Measurements from ENCODE around the gene CLPTM1L.
"Not testable (repeated sequence)": the region's sequence is repeated elsewhere in the genome, so short reads cannot be mapped to it uniquely, and the experiment has no call there.

CLPTM1L gene

DNA sequence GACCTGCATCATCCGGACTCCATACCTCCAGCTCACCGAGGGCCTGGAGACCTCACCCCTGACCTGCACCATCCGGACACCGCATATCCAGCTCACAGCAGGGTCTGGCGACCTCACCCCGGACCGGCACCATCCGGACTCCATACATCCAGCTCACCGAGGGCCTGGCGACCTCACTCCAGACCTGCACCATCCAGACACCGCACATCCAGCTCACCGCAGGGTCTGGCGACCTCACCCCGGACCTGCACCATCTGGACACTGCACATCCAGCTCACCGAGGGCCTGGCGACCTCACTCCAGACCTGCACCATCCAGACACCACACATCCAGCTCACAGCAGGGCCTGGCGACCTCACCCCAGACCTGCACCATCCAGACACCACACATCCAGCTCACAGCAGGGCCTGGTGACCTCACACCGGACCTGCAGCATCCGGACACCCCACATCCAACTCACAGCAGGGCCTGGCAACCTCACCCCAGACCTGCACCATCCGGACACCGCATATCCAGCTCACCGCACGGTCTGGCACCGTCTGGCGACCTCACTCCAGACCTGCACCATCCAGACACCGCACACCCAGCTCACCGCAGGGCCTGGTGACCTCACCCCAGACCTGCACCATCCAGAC lies 60.4 kb downstream of the CLPTM1L start:
- H3K9me3 ChIP-seq (ENCODE audit: control insufficient read depth, insufficient read depth, low read length); H3K4me3 ChIP-seq (ENCODE audit: low read depth, low read length); H3K27ac ChIP-seq (ENCODE audit: low read depth, low read length); H3K4me1 ChIP-seq (ENCODE audit: control insufficient read depth, insufficient read depth, low read length); H3K9ac ChIP-seq (ENCODE audit: low read depth, low read length); H3K27me3 ChIP-seq (ENCODE audit: control insufficient read depth, insufficient read depth, low read length): not testable (repeated sequence)
- peaks cover 23% of the 10 kb centered on the region for H3K36me3 ChIP-seq (ENCODE audit: control insufficient read depth, insufficient read depth, low read length)

- not testable (repeated sequence) for H3K9me3 ChIP-seq (ENCODE audit: control insufficient read depth, insufficient read depth, low read length); H3K9ac ChIP-seq (ENCODE audit: low read depth, low read length); H3K27me3 ChIP-seq (ENCODE audit: control insufficient read depth, insufficient read depth, low read length); H3K4me1 ChIP-seq (ENCODE audit: control insufficient read depth, insufficient read depth, low read length); H3K4me3 ChIP-seq (ENCODE audit: low read depth, low read length); H3K27ac ChIP-seq (ENCODE audit: low read depth, low read length)
- peaks cover 29% of the 10 kb centered on the region for H3K36me3 ChIP-seq (ENCODE audit: control insufficient read depth, insufficient read depth, low read length)
These were observed 61.2 kb downstream of the CLPTM1L start for GRCh38 chr5:1283729-1284041.

GRCh38 chr5:1282993-1283728 lies 61.7 kb downstream of the CLPTM1L start:
- H3K4me3 ChIP-seq (ENCODE audit: low read depth, low read length); H3K9ac ChIP-seq (ENCODE audit: low read depth, low read length); H3K27ac ChIP-seq (ENCODE audit: low read depth, low read length); H3K4me1 ChIP-seq (ENCODE audit: control insufficient read depth, insufficient read depth, low read length); H3K9me3 ChIP-seq (ENCODE audit: control insufficient read depth, insufficient read depth, low read length); H3K27me3 ChIP-seq (ENCODE audit: control insufficient read depth, insufficient read depth, low read length): not testable (repeated sequence)
- peaks cover 32% of the 10 kb centered on the region for H3K36me3 ChIP-seq (ENCODE audit: control insufficient read depth, insufficient read depth, low read length)

DNA sequence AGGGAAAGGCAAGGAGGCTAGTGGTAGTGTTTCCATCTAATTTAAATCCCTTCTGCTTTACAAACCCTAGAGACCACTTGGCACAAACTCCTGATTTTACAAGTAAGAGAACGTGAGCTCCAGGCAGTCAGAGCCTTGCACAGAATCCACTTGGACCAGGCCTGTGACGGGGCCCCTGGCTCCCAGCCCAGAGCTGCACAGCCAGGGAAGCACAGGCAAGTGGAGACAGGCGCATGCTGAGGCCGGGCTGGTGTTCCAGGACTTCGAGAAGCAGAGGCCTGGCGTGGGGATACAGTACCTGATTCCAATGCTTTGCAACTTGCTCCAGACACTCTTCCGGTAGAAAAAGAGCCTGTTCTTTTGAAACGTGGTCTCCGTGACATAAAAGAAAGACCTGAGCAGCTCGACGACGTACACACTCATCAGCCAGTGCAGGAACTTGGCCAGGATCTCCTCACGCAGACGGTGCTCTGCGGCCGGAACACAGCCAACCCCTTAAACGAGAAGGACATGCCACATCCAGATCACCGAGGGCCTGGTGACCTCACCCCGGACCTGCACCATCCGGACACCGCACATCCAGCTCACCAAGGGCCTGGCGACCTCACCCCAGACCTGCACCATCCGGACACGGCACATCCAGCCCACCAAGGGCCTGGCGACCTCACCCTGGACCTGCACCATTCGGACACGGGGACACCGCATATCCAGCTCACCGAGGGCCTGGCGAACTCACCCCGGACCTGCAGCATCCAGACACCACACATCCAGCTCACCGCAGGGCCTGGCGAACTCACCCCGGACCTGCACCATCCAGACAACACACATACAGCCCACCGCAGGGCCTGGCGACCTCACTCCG lies 62.5 kb downstream of the CLPTM1L start:
- H3K4me1 ChIP-seq (ENCODE audit: control insufficient read depth, insufficient read depth, low read length): no peaks in the 10 kb centered on the region
- no peak overlapping the region for H3K9ac ChIP-seq (ENCODE audit: low read depth, low read length)
- H3K36me3 ChIP-seq (ENCODE audit: control insufficient read depth, insufficient read depth, low read length): peaks cover 31% of the 10 kb centered on the region
- no peaks in the 10 kb centered on the region for H3K9me3 ChIP-seq (ENCODE audit: control insufficient read depth, insufficient read depth, low read length)
- H3K27me3 ChIP-seq (ENCODE audit: control insufficient read depth, insufficient read depth, low read length): no peaks in the 10 kb centered on the region
- no peak overlapping the region for H3K27ac ChIP-seq (ENCODE audit: low read depth, low read length)
- no peak overlapping the region for H3K4me3 ChIP-seq (ENCODE audit: low read depth, low read length)

DNA sequence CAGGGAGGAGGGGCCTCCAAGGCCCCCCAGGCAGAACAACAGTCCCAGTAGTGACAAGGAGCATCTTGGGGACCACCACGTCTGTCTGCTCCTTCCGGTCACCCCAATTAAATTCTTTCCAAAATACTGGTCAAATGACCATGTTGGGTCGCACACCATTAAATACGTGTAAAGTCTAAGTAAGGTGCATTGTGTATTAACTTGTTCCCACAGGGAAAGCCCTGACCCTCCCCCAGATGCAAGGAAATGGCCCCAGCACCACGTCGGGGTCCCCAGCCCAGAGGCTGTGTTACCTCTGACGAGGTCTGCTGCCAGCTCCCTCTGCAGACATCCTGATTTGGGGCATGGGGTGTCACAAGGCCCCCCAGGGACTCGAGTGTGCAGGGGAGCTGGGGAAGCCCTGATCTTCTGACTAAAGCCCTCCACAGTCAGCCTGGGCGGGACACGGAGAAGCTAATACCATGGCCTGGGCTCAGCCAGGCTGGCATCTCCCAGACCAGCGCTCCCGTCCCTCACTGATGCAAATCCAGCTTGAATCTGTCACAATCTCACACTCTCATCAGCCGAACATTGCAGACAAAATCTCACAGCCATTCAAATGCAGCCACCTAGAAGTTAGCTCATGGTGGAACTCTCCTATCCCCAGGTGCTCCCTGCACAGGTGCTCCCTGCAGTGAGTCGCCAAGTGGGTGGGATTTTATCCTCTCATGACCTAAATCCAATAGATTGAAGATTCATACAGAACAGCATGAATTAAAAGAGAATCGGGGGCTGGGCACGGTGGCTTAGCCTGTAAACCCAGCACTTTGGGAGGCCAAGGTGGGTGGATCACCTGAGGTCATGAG lies 63.6 kb downstream of the CLPTM1L start:
- peaks cover 31% of the 10 kb centered on the region for H3K36me3 ChIP-seq (ENCODE audit: control insufficient read depth, insufficient read depth, low read length)
- no peak overlapping the region for H3K27ac ChIP-seq (ENCODE audit: low read depth, low read length)
- no peaks in the 10 kb centered on the region for H3K9me3 ChIP-seq (ENCODE audit: control insufficient read depth, insufficient read depth, low read length)
- H3K27me3 ChIP-seq (ENCODE audit: control insufficient read depth, insufficient read depth, low read length): no peaks in the 10 kb centered on the region
- no peak overlapping the region for H3K9ac ChIP-seq (ENCODE audit: low read depth, low read length)
- no peaks in the 10 kb centered on the region for H3K4me1 ChIP-seq (ENCODE audit: control insufficient read depth, insufficient read depth, low read length)
- H3K4me3 ChIP-seq (ENCODE audit: low read depth, low read length): no peak overlapping the region

DNA sequence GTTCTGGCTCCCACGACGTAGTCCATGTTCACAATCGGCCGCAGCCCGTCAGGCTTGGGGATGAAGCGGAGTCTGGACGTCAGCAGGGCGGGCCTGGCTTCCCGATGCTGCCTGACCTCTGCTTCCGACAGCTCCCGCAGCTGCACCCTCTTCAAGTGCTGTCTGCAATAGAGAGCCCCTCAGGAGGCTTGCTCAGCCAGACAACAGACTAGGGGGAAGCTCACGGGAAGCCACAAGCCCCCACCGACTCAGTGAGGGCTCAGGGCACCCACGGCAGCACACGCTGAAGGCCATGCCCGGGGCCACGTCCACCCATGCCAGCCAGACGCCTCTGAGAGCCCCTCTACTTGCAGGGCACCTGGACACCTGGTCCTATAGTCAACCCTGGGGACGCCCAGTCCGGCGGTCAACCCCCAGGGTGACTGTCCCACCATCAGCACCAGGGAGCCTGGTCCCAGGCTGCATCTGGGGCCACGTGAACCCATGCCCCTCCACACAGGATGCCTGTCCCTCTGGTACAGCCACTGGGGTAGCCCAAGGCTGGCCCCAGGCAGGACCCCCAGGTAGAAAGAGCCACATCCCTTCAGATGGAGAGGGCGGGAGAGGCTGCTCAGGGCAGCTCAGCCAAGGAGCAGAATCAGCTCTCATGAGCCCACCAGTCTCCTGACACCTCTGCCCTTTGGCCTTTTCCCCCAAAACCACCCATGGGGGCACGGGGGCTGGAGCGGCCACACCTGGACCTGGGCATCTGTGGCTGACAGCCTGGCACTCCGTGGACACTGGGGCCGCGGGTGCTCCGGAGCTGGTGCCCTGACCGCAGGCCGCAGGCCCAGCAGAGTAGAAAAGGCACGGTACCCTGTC lies 64.5 kb downstream of the CLPTM1L start:
- Histone ChIP-seq H3K9me3 (ENCODE audit: control insufficient read depth, insufficient read depth, low read length) (no peaks in the 10 kb centered on the region), H3K9ac (ENCODE audit: low read depth, low read length) (no peak overlapping the region), H3K4me1 (ENCODE audit: control insufficient read depth, insufficient read depth, low read length) (no peaks in the 10 kb centered on the region), H3K27me3 (ENCODE audit: control insufficient read depth, insufficient read depth, low read length) (no peaks in the 10 kb centered on the region), H3K36me3 (ENCODE audit: control insufficient read depth, insufficient read depth, low read length) (peaks cover 26% of the 10 kb centered on the region), H3K27ac (ENCODE audit: low read depth, low read length) (no peak overlapping the region), H3K4me3 (ENCODE audit: low read depth, low read length) (no peak overlapping the region)

- no peaks in the 10 kb centered on the region for H3K4me1 ChIP-seq (ENCODE audit: control insufficient read depth, insufficient read depth, low read length)
- H3K9ac ChIP-seq (ENCODE audit: low read depth, low read length): no peak overlapping the region
- H3K4me3 ChIP-seq (ENCODE audit: low read depth, low read length): no peak overlapping the region
- no peaks in the 10 kb centered on the region for H3K27me3 ChIP-seq (ENCODE audit: control insufficient read depth, insufficient read depth, low read length)
- H3K9me3 ChIP-seq (ENCODE audit: control insufficient read depth, insufficient read depth, low read length): no peaks in the 10 kb centered on the region
- peaks cover 28% of the 10 kb centered on the region for H3K36me3 ChIP-seq (ENCODE audit: control insufficient read depth, insufficient read depth, low read length)
- H3K27ac ChIP-seq (ENCODE audit: low read depth, low read length): no peak overlapping the region
These were observed 65.3 kb downstream of the CLPTM1L start for GRCh38 chr5:1279443-1280151.

GRCh38 chr5:1278656-1279442 lies 66.0 kb downstream of the CLPTM1L start:
- H3K4me1 ChIP-seq (ENCODE audit: control insufficient read depth, insufficient read depth, low read length): no peaks in the 10 kb centered on the region
- no peak overlapping the region for H3K4me3 ChIP-seq (ENCODE audit: low read depth, low read length)
- no peak overlapping the region for H3K9ac ChIP-seq (ENCODE audit: low read depth, low read length)
- H3K9me3 ChIP-seq (ENCODE audit: control insufficient read depth, insufficient read depth, low read length): no peaks in the 10 kb centered on the region
- H3K27me3 ChIP-seq (ENCODE audit: control insufficient read depth, insufficient read depth, low read length): no peaks in the 10 kb centered on the region
- no peak overlapping the region for H3K27ac ChIP-seq (ENCODE audit: low read depth, low read length)
- peaks cover 32% of the 10 kb centered on the region for H3K36me3 ChIP-seq (ENCODE audit: control insufficient read depth, insufficient read depth, low read length)

GRCh38 chr5:1278216-1278615 lies 66.7 kb downstream of the CLPTM1L start:
- peaks cover 34% of the 10 kb centered on the region for H3K36me3 ChIP-seq (ENCODE audit: control insufficient read depth, insufficient read depth, low read length)
- no peak overlapping the region for H3K9ac ChIP-seq (ENCODE audit: low read depth, low read length)
- H3K4me1 ChIP-seq (ENCODE audit: control insufficient read depth, insufficient read depth, low read length): no peaks in the 10 kb centered on the region
- no peak overlapping the region for H3K27ac ChIP-seq (ENCODE audit: low read depth, low read length)
- H3K4me3 ChIP-seq (ENCODE audit: low read depth, low read length): no peak overlapping the region
- no peaks in the 10 kb centered on the region for H3K27me3 ChIP-seq (ENCODE audit: control insufficient read depth, insufficient read depth, low read length)
- no peaks in the 10 kb centered on the region for H3K9me3 ChIP-seq (ENCODE audit: control insufficient read depth, insufficient read depth, low read length)

Data from HUES48 (cell line).